Nephron progenitor cell (in vitro differentiated cells): ENCODE data around the gene TLR5.

Experiments used
- DNase-seq: peaks from one replicate; pipeline ENCODE4 v3.0.0; 2021
- H3K27ac Mint-ChIP-seq: 2 replicates; pipeline ENCODE4 v1.8.0; 2021; ENCODE audit warnings: mild to moderate bottlenecking, moderate library complexity, mixed read lengths
- H3K27me3 Mint-ChIP-seq: 2 replicates; pipeline ENCODE4 v1.8.0; 2021; ENCODE audit warnings: mild to moderate bottlenecking, low read depth, mixed read lengths; ENCODE audit not compliant: poor library complexity
- H3K36me3 Mint-ChIP-seq: 2 replicates; pipeline ENCODE4 v1.8.0; 2021; ENCODE audit warnings: low read depth, mixed read lengths
- H3K4me1 Mint-ChIP-seq: 2 replicates; pipeline ENCODE4 v1.8.0; 2021; ENCODE audit warnings: mixed read lengths
- H3K4me3 Mint-ChIP-seq: 2 replicates; pipeline ENCODE4 v1.8.0; 2021; ENCODE audit warnings: mild to moderate bottlenecking, moderate library complexity, mixed read lengths
- H3K9me3 Mint-ChIP-seq: 2 replicates; pipeline ENCODE4 v1.8.0; 2021; ENCODE audit warnings: mild to moderate bottlenecking, moderate library complexity, mixed read lengths
- CTCF ChIP-seq: fragments of 200-600 bp; sonication (generic); IDR thresholded peaks from 2 replicates; pipeline ENCODE4 v1.5.0; 2021; ENCODE audit warnings: antibody characterized with exemption

The TLR5 gene

GRCh38 chr1:223114871-223115270, 28.2 kb downstream of the TLR5 start:
- H3K4me3 Mint-ChIP-seq: no peak overlapping the region
- no peak for TF ChIP-seq CTCF
- no peak overlapping the region for H3K27ac Mint-ChIP-seq
- H3K27me3 Mint-ChIP-seq: peaks cover 9% of the 10 kb centered on the region
- no peak for DNase-seq
- peaks cover 5% of the 10 kb centered on the region for H3K4me1 Mint-ChIP-seq
- H3K9me3 Mint-ChIP-seq: peaks cover 13% of the 10 kb centered on the region
- H3K36me3 Mint-ChIP-seq: no peaks in the 10 kb centered on the region

GRCh38 chr1:223110952-223111351, 32.1 kb downstream of the TLR5 start:
- Mint-ChIP-seq H3K9me3 (peaks cover 7% of the 10 kb centered on the region), H3K36me3 (no peaks in the 10 kb centered on the region), H3K4me3 (no peak overlapping the region), H3K27me3 (peaks cover 11% of the 10 kb centered on the region), H3K4me1 (peaks cover 27% of the 10 kb centered on the region), H3K27ac (no peak overlapping the region)
- TF ChIP-seq CTCF: no peak
- no peak for DNase-seq

GRCh38 chr1:223109581-223110026, 33.4 kb downstream of the TLR5 start:
- DNase-seq: no peak
- no peaks in the 10 kb centered on the region for H3K36me3 Mint-ChIP-seq
- no peak overlapping the region for H3K4me3 Mint-ChIP-seq
- no peak overlapping the region for H3K27ac Mint-ChIP-seq
- TF ChIP-seq CTCF: no peak
- H3K4me1 Mint-ChIP-seq: peaks cover 30% of the 10 kb centered on the region
- no peaks in the 10 kb centered on the region for H3K9me3 Mint-ChIP-seq
- H3K27me3 Mint-ChIP-seq: peaks cover 11% of the 10 kb centered on the region

DNA sequence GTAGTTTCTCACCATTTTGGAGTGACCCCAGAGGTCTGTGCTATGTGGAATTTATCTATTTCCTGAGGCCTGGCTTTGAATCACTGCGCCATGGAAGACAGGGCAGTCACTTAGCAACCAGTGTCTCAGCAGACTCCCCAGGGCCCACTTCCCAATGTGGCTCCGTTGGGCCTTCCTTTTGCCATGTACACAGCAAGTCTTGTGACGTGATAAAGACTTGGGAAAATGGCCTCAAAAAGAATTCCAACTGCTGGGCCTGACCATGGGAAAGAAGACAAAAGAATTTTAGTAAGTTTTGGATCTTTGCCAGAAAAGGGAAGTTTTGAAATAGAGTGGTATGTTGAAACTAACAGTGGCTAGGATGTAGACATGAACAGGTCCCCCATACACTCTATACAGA, 36.2 kb downstream of the TLR5 start:
- Mint-ChIP-seq H3K4me3 (no peak overlapping the region), H3K36me3 (no peaks in the 10 kb centered on the region), H3K9me3 (peaks cover 3% of the 10 kb centered on the region), H3K27ac (peak overlapping the region; percentile 41), H3K4me1 (peaks cover 34% of the 10 kb centered on the region), H3K27me3 (peaks cover 11% of the 10 kb centered on the region)
- TF ChIP-seq CTCF: no peak
- peak; percentile 43 for DNase-seq

DNA sequence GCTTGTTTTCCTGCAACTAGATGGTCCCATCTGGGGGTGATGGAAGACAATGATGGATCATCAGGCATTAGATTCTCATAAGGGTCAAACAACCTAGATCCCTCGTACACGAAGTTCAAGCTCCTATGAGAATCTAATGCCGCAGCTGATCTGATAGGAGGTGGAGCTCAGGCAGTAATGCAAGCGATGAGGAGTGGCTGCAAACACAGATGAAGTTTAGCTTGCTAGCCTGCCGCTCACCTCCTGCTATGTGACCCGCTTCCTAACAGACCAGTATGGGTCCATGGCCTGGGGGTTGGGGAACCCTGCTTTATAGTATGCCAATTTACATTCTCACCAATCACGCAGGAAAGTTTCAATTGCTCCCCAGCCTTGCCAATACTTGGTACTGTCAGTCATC, 37.5 kb downstream of the TLR5 start:
- peaks cover 16% of the 10 kb centered on the region for H3K9me3 Mint-ChIP-seq

More for the DNA sequence above, 37.5 kb downstream of the TLR5 start:
- no peak for DNase-seq
- no peak for TF ChIP-seq CTCF
- no peak overlapping the region for H3K27ac Mint-ChIP-seq
- H3K4me3 Mint-ChIP-seq: no peak overlapping the region
- H3K36me3 Mint-ChIP-seq: peaks cover 10% of the 10 kb centered on the region
- peaks cover 8% of the 10 kb centered on the region for H3K27me3 Mint-ChIP-seq
- H3K4me1 Mint-ChIP-seq: peaks cover 34% of the 10 kb centered on the region
